PC-9 (cell line): ENCODE data around the gene LMBR1L.

Experiments used
- CTCF ChIP-seq: fragments of 200-600 bp; sonication (generic); conservative IDR thresholded peaks from 2 replicates; pipeline ENCODE4 v1.6.1; 2017; ENCODE audit warnings: mixed run types, antibody characterized with exemption, mild to moderate bottlenecking, moderate library complexity
- EZH2 ChIP-seq: fragments of 200-600 bp; sonication (generic); IDR thresholded peaks from 2 replicates; pipeline ENCODE4 v1.8.0; 2017; ENCODE audit warnings: antibody characterized with exemption, low read depth

DNA sequence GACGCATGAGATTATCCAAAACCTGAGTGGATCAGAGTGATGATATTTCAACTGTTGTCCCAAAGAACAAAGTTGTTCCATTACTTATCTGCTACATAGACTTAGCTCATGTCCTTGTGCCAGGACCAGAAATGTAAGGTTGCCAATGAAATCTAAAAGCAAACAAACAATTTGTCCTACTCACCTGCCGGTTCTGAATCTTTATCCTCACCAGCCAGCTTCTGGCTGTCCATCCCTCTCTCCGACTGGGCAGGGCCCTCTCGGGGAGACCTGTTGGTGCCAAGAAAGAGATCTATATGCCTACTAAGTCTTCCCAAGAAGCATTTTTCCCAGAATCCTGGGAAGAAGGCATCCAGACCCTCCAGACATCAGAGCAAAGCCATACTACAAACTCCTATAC lies 55.6 kb downstream of the LMBR1L start:
- TF ChIP-seq CTCF: no peak
- no peak for TF ChIP-seq EZH2
